Activated T-cell treated with anti-CD3 and anti-CD28 coated beads, Interleukin-2, amount 50 U/mL, for 4 hours (primary cell): ENCODE measurements around the gene RASGRP3. TPM values are rescaled to one million over a fixed set of nuclear protein-coding genes. Genes with fewer than 3 reads are reported as not detected.

Experiments
- ATAC-seq, 2 donors: fragments of 200-7000 bp; cut with Tn5 transposase; one replicate each; pipeline ENCODE4 v1.10.0; 2021
- DNase-seq: peaks from one replicate; pipeline ENCODE4 v3.0.0-alpha.2; 2020
- H3K27me3 Mint-ChIP-seq: one replicate; pipeline ENCODE4 v1.8.0; 2021; ENCODE audit warnings: low read depth, mixed read lengths
- H3K36me3 Mint-ChIP-seq: one replicate; pipeline ENCODE4 v1.8.0; 2022; ENCODE audit warnings: mixed read lengths; ENCODE audit not compliant: insufficient read depth
- H3K4me1 Mint-ChIP-seq: one replicate; pipeline ENCODE4 v1.8.0; 2021; ENCODE audit warnings: low read depth, mixed read lengths
- H3K4me3 Mint-ChIP-seq: one replicate; pipeline ENCODE4 v1.8.0; 2021; ENCODE audit warnings: mild to moderate bottlenecking, moderate library complexity, mixed read lengths
- H3K9me3 Mint-ChIP-seq: one replicate; pipeline ENCODE4 v1.8.0; 2021; ENCODE audit warnings: mixed read lengths
- total RNA-seq, 3 donors: library from RNA; stranded (reverse); gene quantifications; one replicate each; pipeline ENCODE4 v1.2.1, GENCODE V29; 2021

Gene RASGRP3
- total RNA-seq, 3 donors from 2014 or later: 2.4 to 4.1 (median 2.8) TPM

DNA sequence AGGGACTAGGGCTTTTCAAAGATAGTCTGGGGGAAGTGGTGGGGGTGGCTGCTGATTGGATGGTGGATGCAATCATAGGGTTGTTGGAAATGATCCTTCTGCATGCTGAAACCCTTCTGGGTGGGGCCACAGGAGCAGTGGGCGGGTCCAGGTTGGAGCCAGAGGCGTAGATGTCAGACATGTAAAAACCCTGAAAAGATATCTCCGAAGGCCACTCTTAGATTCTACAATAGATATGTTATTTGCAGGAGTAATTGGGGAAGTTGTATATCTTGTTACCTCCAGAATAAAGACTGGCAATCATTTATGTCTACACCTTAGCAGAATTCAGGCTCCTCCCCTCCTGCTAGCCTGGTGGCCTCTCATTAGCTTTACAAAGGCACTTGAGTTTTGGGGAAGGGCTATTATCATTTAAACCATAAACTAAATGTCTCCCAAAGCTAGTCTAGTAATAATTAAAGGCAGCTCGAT lies 130.8 kb downstream of the RASGRP3 start:
- Mint-ChIP-seq H3K4me3 (no peak overlapping the region), H3K4me1 (no peaks in the 10 kb centered on the region), H3K9me3 (no peaks in the 10 kb centered on the region), H3K36me3 (peaks cover 8% of the 10 kb centered on the region), H3K27me3 (peaks cover 2% of the 10 kb centered on the region)
- ATAC-seq: no peak
- no peak for DNase-seq

- ATAC-seq: no peak
- Mint-ChIP-seq H3K27me3 (peaks cover 2% of the 10 kb centered on the region), H3K9me3 (no peaks in the 10 kb centered on the region), H3K4me1 (no peaks in the 10 kb centered on the region), H3K4me3 (no peak overlapping the region), H3K36me3 (peaks cover 10% of the 10 kb centered on the region)
- no peak for DNase-seq
Measured at GRCh38 chr2:33607905-33608304, 131.5 kb downstream of the RASGRP3 start.

DNA sequence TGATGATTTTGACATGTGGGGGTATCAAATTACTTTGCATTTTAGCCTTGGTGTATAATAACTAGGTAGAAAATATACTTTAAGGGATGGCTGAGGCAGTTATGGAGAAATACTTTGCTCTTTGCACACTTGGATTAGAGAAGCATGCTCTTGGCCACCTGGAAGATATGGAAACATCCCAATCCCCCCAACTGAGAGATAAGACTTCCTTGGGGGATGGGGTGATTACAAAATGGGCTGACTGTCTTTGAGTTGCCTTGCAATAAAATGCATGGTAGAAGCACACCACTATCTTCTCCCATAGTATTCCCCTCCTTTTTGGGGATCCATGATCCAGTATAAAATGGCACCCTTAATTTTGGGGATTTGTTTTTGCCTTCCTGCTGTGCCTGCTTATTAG lies 137.7 kb downstream of the RASGRP3 start:
- H3K4me3 Mint-ChIP-seq: no peak overlapping the region
- DNase-seq (no peak), ATAC-seq (no peak)
- H3K27me3 Mint-ChIP-seq: peaks cover 4% of the 10 kb centered on the region
- H3K36me3 Mint-ChIP-seq: peaks cover 16% of the 10 kb centered on the region
- H3K4me1 Mint-ChIP-seq: no peaks in the 10 kb centered on the region
- peaks cover 15% of the 10 kb centered on the region for H3K9me3 Mint-ChIP-seq

Other genes with a start within 250 kb of the RASGRP3 start
- 100 to 1,000 TPM in 1 of 3 donors, 10 to 100 TPM in 2; 82.7 to 103 (median 91.2) TPM for gene FAM98A, start 122.7 kb downstream of the RASGRP3 start, total RNA-seq